Mesendoderm (in vitro differentiated cells): ENCODE results near the gene NMT1. TPM values are rescaled to one million over a fixed set of nuclear protein-coding genes. Genes with fewer than 3 reads are reported as not detected.
A peak's percentile ranks its signal among the peaks of the same experiment; 100 is the strongest.

ENCODE experiments used
- DNase-seq: peaks from one replicate; pipeline ENCODE4 v3.0.0; 2013
- H2AK5ac ChIP-seq: 2 replicates; pipeline ENCODE4 v1.6.1; 2013; ENCODE audit warnings: low read length, inconsistent platforms
- H2BK120ac ChIP-seq: 2 replicates; pipeline ENCODE4 v1.6.1; 2013; ENCODE audit warnings: low read depth, mild to moderate bottlenecking, low read length, moderate library complexity, mixed read lengths
- H2BK15ac ChIP-seq: replicated peaks from 2 replicates; pipeline ENCODE4 v1.6.1; 2013; ENCODE audit warnings: low read depth, mild to moderate bottlenecking, moderate library complexity
- H2BK5ac ChIP-seq: 2 replicates; pipeline ENCODE4 v1.6.1; 2013; ENCODE audit warnings: low read length, inconsistent platforms
- H3K18ac ChIP-seq: 2 replicates; pipeline ENCODE4 v1.6.1; 2013; ENCODE audit warnings: mild to moderate bottlenecking, low read length, mixed read lengths
- H3K23ac ChIP-seq: one replicate; pipeline ENCODE4 v1.6.1; 2013; ENCODE audit warnings: low read length
- H3K27ac ChIP-seq: 2 replicates; pipeline ENCODE4 v1.5.1; 2013; ENCODE audit warnings: low read depth, mild to moderate bottlenecking, inconsistent platforms, low read length, moderate library complexity
- H3K27me3 ChIP-seq: 2 replicates; pipeline ENCODE4 v1.6.1; 2013; ENCODE audit warnings: low read length, control low read depth, mild to moderate bottlenecking, inconsistent platforms; ENCODE audit not compliant: insufficient read depth, poor library complexity
- H3K36me3 ChIP-seq: 2 replicates; pipeline ENCODE4 v1.6.1; 2013; ENCODE audit warnings: low read length, inconsistent platforms; ENCODE audit not compliant: control insufficient read depth, insufficient read depth
- H3K4ac ChIP-seq: one replicate; pipeline ENCODE4 v1.6.1; 2013; ENCODE audit warnings: low read depth, mild to moderate bottlenecking, low read length, moderate library complexity
- H3K4me1 ChIP-seq: 2 replicates; pipeline ENCODE4 v1.6.1; 2013; ENCODE audit warnings: low read depth, low read length, inconsistent platforms; ENCODE audit not compliant: control insufficient read depth
- H3K4me2 ChIP-seq: 2 replicates; pipeline ENCODE4 v1.6.1; 2013; ENCODE audit warnings: low read length
- H3K4me3 ChIP-seq: 2 replicates; pipeline ENCODE4 v1.5.1; 2013; ENCODE audit warnings: mild to moderate bottlenecking, low read length
- H3K56ac ChIP-seq: one replicate; pipeline ENCODE4 v1.6.1; 2013; ENCODE audit warnings: low read length
- H3K79me1 ChIP-seq: 2 replicates; pipeline ENCODE4 v1.6.1; 2013; ENCODE audit warnings: low read length, inconsistent platforms
- H3K79me2 ChIP-seq: 2 replicates; pipeline ENCODE4 v1.6.1; 2013; ENCODE audit warnings: mild to moderate bottlenecking, low read length; ENCODE audit not compliant: control insufficient read depth, insufficient read depth
- H3K9ac ChIP-seq: 2 replicates; pipeline ENCODE4 v1.6.1; 2013; ENCODE audit warnings: low read length, inconsistent platforms
- H4K5ac ChIP-seq: one replicate; pipeline ENCODE4 v1.6.1; 2013; ENCODE audit warnings: low read length
- H4K8ac ChIP-seq: one replicate; pipeline ENCODE4 v1.6.1; 2013; ENCODE audit warnings: low read depth, mild to moderate bottlenecking, control low read depth, low read length, moderate library complexity
- WGBS: extraction: QIAGEN DNeasy Blood & Tissue Kit; methylation state at CpG from one replicate; pipeline ENCODE4 v1.1.7; 2013; ENCODE audit warnings: low lambda C conversion rate, missing lambda C conversion rate; ENCODE audit not compliant: insufficient coverage; ENCODE audit errors: extremely low coverage; 5-methylcytosine and 5-hydroxymethylcytosine counted together
- polyA plus RNA-seq, 2 experiments: library from polyadenylated mRNA; stranded (reverse); fragments of 200-250 nt; gene quantifications; one replicate each; pipeline ENCODE4 v1.2.3, GENCODE V29; 2013

NMT1 gene
- polyA plus RNA-seq (2013, experiment 1 of 2) = 126 TPM
- polyA plus RNA-seq (2013, experiment 2 of 2) = 128 TPM

DNA sequence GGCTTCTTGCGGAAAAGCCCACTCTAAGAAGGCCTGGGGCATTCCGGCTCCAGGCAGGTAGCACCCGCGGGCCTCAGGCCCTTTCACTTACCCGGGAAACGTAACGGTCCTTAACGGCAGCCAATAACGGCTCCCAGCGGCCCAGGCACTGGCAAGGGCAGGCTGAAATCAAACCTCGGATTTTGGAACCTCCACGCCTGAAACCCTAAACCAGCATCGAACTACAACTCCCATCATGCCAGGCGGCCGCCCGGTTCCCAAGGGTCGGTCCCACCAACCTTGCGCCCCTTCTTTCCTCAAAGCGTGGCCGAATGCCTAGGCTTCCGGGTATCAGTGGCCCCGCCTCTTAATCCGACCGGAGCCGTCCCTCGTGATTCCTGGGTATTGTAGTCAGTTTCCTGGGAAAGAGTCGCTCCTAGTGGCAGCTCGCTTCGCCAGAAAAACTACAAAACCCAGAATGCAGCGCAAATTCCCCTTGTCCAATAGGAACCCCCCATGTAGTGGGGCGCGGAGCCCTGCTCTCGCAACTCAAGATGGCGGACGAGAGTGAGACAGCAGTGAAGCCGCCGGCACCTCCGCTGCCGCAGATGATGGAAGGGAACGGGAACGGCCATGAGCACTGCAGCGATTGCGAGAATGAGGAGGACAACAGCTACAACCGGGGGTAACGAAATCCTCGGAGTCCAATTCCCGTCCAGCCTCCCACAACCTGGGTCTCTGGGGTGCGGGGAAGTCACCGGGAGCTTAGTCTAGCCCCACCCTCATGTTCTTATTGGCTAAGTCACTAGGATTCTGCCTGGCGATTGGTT is at the start of gene NMT1:
Gene NMT1 (plus strand): TSS at position 521 of the 809 bp plus-strand sequence. CDS start 13 bp downstream, at position 534.
- H3K4me3 ChIP-seq = peak within 1 kb of the TSS; percentile 100
- H3K79me2 ChIP-seq = peaks cover 31% of the 10 kb centered on the region
- H3K4ac ChIP-seq = peak within 1 kb of the TSS; percentile 21
- peak within 1 kb of the TSS; percentile 86 for H4K5ac ChIP-seq
- peak within 1 kb of the TSS; percentile 91 for H3K4me2 ChIP-seq
- no peak within 1 kb of the TSS for H4K8ac ChIP-seq
- peak within 1 kb of the TSS; percentile 100 for H3K56ac ChIP-seq
- H3K27ac ChIP-seq = peak within 1 kb of the TSS; percentile 63
- no peak within 1 kb of the TSS for H2BK15ac ChIP-seq
- H3K79me1 ChIP-seq = peaks cover 6% of the 10 kb centered on the region
- peak; percentile 100 for DNase-seq
- no peaks in the 10 kb centered on the region for H3K27me3 ChIP-seq
- no CpG with 5 or more reads among the region's 50 CpGs for WGBS
- H3K36me3 ChIP-seq = no peaks in the 10 kb centered on the region
- H2BK5ac ChIP-seq = peak within 1 kb of the TSS; percentile 96
- no peaks in the 10 kb centered on the region for H3K4me1 ChIP-seq
- peak within 1 kb of the TSS; percentile 48 for H3K23ac ChIP-seq
- H3K18ac ChIP-seq = peak within 1 kb of the TSS; percentile 47
- H2AK5ac ChIP-seq = peak within 1 kb of the TSS; percentile 96
- peak within 1 kb of the TSS; percentile 98 for H3K9ac ChIP-seq
- H2BK120ac ChIP-seq = no peak within 1 kb of the TSS

DNA sequence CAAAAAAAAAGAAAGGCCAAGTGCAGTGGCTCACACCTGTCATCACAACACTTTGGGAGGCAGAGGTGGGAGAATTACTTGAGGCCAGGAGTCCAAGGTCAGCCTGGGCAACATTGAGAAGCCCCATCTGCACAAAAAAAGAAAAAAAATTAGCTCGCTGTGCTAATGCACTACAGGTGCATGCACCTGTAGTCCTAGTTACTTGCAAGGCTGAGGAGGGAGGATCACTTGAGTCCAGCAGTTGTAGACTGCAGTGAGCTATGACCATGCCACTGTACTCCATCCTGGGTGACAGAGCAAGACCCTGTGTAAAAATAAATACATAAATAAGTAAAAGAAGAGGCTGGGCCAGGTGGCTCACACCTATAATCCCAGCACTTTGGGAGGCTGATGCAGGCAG is 49.4 kb upstream of the NMT1 start:
- Histone ChIP-seq H3K9ac (no peak overlapping the region), H3K4me1 (peaks cover 2% of the 10 kb centered on the region), H3K18ac (no peak overlapping the region), H3K56ac (no peak overlapping the region), H3K27me3 (no peaks in the 10 kb centered on the region), H3K36me3 (no peaks in the 10 kb centered on the region), H2AK5ac (no peak overlapping the region), H2BK120ac (no peak overlapping the region), H3K23ac (no peak overlapping the region), H2BK5ac (no peak overlapping the region), H3K4me3 (no peak overlapping the region), H3K27ac (no peak overlapping the region), H4K8ac (no peak overlapping the region), H3K4ac (no peak overlapping the region), H2BK15ac (no peak overlapping the region), H3K79me1 (no peaks in the 10 kb centered on the region), H4K5ac (no peak overlapping the region), H3K79me2 (no peaks in the 10 kb centered on the region), H3K4me2 (no peak overlapping the region)
- WGBS = no CpG with 5 or more reads among the region's 1 CpG
- no peak for DNase-seq

DNA sequence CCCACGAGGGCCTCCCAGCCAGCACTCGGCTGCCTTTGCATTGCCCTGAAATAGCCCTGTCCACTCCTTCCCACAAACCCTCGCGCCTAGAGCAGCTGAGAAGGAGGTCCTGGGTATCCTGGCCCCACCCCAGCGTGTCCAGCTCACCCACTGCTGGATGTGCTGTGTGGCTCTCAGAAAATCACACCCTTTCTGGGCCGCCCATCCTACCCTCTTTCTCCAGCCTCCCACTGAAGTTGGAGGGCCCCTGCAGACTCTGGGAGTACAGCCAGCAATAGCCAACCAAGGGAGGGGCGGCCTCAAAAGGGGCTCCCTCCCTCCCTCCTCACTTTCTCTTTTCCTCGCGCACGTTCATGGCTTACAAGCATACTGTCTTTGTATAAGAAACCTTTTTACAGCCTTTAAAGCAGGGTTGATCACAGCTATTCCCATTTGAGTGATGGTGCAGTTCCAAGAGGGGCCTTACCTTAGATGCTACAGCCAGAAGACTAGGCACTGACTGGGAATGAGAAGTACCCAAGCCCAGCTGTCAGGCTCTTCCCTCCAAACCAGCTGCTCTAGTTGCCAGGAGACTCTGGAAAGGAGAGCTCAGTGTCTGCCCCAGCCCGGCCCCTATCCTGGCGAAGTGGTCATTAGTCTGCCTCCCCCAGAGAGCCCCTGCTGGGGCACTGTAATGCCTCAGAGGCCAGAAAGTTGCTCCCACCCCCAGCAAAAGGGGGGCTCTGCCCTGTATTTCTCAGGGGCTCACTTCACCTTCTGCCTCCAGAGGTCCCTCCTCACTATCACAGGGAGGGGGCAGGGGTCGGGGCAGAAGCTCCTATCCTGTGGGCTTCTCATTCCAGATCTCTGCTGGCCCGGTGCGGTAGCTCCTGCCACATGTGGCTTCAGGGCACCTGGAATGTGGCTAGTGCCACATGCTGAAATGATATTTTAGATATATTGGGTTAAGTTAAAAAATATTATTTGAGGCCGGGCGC is 47.8 kb upstream of the NMT1 start:
- Histone ChIP-seq H4K5ac (no peak overlapping the region), H3K27me3 (no peaks in the 10 kb centered on the region), H3K4me2 (no peak overlapping the region), H3K27ac (no peak overlapping the region), H2AK5ac (no peak overlapping the region), H3K23ac (no peak overlapping the region), H3K79me1 (no peaks in the 10 kb centered on the region), H3K9ac (no peak overlapping the region), H3K56ac (no peak overlapping the region), H4K8ac (no peak overlapping the region), H3K36me3 (no peaks in the 10 kb centered on the region), H3K4me1 (no peaks in the 10 kb centered on the region), H3K18ac (no peak overlapping the region), H2BK120ac (no peak overlapping the region), H3K4me3 (no peak overlapping the region), H3K79me2 (no peaks in the 10 kb centered on the region), H2BK15ac (no peak overlapping the region), H2BK5ac (no peak overlapping the region), H3K4ac (no peak overlapping the region)
- WGBS = no CpG with 5 or more reads among the region's 17 CpGs
- DNase-seq = peak; percentile 25

DNA sequence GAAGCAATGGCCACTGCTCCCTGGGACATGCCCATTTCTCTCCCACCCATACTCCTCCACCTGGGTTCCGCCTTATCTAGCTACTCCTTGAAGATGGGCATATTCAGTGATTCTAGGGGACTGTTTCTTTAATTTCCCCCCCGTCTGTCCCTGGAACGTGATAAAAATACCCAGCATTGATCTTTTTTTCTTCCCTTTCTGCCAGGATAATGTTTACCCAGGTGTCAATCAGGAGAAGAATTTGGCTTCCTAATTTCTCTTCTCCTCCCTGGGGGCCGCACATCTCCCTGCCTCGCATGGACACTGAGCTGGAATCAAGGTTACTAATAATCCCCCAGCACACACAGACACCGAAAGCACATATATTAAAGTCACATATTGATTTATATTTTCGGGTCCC is 44.9 kb upstream of the NMT1 start:
- Histone ChIP-seq H4K8ac (no peak overlapping the region), H3K18ac (no peak overlapping the region), H3K79me1 (no peaks in the 10 kb centered on the region), H3K23ac (no peak overlapping the region), H3K27me3 (peaks cover 14% of the 10 kb centered on the region), H3K36me3 (no peaks in the 10 kb centered on the region), H3K4me1 (no peaks in the 10 kb centered on the region), H3K4ac (no peak overlapping the region), H2BK5ac (no peak overlapping the region), H3K56ac (no peak overlapping the region), H2BK120ac (no peak overlapping the region), H3K27ac (no peak overlapping the region), H4K5ac (no peak overlapping the region), H2BK15ac (no peak overlapping the region), H3K9ac (no peak overlapping the region), H3K79me2 (no peaks in the 10 kb centered on the region), H3K4me2 (no peak overlapping the region), H3K4me3 (no peak overlapping the region), H2AK5ac (no peak overlapping the region)
- WGBS = no CpG with 5 or more reads among the region's 7 CpGs
- no peak for DNase-seq

DNA sequence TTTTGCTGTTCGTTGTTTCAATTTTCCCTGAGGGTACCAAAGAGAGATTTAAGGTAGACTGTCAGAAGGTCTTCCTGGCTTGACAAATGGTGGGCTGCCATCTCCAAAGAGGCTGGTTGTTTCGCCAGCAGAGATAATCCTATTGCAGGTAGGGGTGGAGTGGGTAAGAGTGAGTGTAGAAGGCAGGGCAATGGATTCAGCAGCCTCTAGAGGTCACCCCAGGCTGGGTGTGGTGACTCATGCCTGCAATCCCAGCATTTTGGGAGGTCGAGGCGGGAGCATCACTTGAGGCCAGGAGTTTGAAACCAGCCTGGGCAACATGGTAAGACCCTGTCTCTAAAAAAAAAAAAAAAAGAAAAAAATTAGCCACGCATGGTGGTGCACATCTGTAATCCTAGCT is 44.3 kb upstream of the NMT1 start:
- Histone ChIP-seq H3K4me3 (no peak overlapping the region), H3K27ac (no peak overlapping the region)

More for the DNA sequence above, 44.3 kb upstream of the NMT1 start:
- Histone ChIP-seq H3K9ac (no peak overlapping the region), H3K79me1 (no peaks in the 10 kb centered on the region), H3K4ac (no peak overlapping the region), H3K56ac (no peak overlapping the region), H2BK15ac (no peak overlapping the region), H3K18ac (no peak overlapping the region), H3K4me1 (no peaks in the 10 kb centered on the region), H3K36me3 (no peaks in the 10 kb centered on the region), H3K79me2 (no peaks in the 10 kb centered on the region), H2AK5ac (no peak overlapping the region), H4K8ac (no peak overlapping the region), H3K27me3 (peaks cover 14% of the 10 kb centered on the region), H4K5ac (no peak overlapping the region), H3K23ac (no peak overlapping the region), H2BK5ac (no peak overlapping the region), H2BK120ac (no peak overlapping the region), H3K4me2 (no peak overlapping the region)
- no CpG with 5 or more reads among the region's 5 CpGs for WGBS
- DNase-seq = peak; percentile 79
